Pons (tissue), 1 donor: Measurements from ENCODE around the gene PI3.

Experiments
- DNase-seq: peaks from one replicate; pipeline ENCODE4 v3.0.0-alpha.2; 2016; ENCODE audit warnings: low spot score

The PI3 gene

GRCh38 chr20:45187693-45188092 lies 13.0 kb downstream of the PI3 start:
- DNase-seq, result no peak

GRCh38 chr20:45189067-45189609 lies 14.4 kb downstream of the PI3 start:
- DNase-seq, result no peak

GRCh38 chr20:45189861-45190260 lies 15.2 kb downstream of the PI3 start:
- DNase-seq, result no peak

GRCh38 chr20:45191926-45192325 lies 17.2 kb downstream of the PI3 start:
- DNase-seq, result no peak

- DNase-seq, result no peak
These were observed 18.6 kb downstream of the PI3 start for GRCh38 chr20:45193331-45193730.

- DNase-seq, result no peak
These were observed 32.0 kb downstream of the PI3 start, which contains the start of gene SEMG1 for GRCh38 chr20:45206725-45207124. Gene SEMG1, plus strand, starts transcription at chr20:45207033. Its CDS starts 21 bp downstream, at chr20:45207054.

GRCh38 chr20:45209924-45210323 lies 35.2 kb downstream of the PI3 start:
- no peak for DNase-seq

- DNase-seq, result no peak
These were observed 37.1 kb downstream of the PI3 start for GRCh38 chr20:45211569-45212474.

- no peak for DNase-seq
These were observed 38.1 kb downstream of the PI3 start for GRCh38 chr20:45212836-45213235.

GRCh38 chr20:45218124-45218523 lies 43.4 kb downstream of the PI3 start:
- DNase-seq, result no peak

- DNase-seq, result no peak
These were observed 43.9 kb downstream of the PI3 start for GRCh38 chr20:45218636-45219035.

- DNase-seq, result no peak
These were observed 46.4 kb downstream of the PI3 start, which contains the start of gene SEMG2 for GRCh38 chr20:45221076-45221475. Gene SEMG2, plus strand, starts transcription at chr20:45221373. Its CDS starts 17 bp downstream, at chr20:45221390.

- DNase-seq, result no peak
These were observed 48.4 kb downstream of the PI3 start for GRCh38 chr20:45223136-45223535.
